Neural progenitor cell (in vitro differentiated cells): Measurements from ENCODE around the gene FMNL2.

Experiments
- CTCF ChIP-seq: fragments of 200-600 bp; sonication (generic); IDR thresholded peaks from 2 replicates; pipeline ENCODE4 v1.5.1; 2017; ENCODE audit warnings: antibody characterized with exemption, mild to moderate bottlenecking
- EZH2 ChIP-seq: fragments of 200-600 bp; sonication (generic); IDR thresholded peaks from 2 replicates; pipeline ENCODE4 v1.6.1; 2017; ENCODE audit warnings: antibody characterized with exemption, mild to moderate bottlenecking, moderate library complexity

DNA sequence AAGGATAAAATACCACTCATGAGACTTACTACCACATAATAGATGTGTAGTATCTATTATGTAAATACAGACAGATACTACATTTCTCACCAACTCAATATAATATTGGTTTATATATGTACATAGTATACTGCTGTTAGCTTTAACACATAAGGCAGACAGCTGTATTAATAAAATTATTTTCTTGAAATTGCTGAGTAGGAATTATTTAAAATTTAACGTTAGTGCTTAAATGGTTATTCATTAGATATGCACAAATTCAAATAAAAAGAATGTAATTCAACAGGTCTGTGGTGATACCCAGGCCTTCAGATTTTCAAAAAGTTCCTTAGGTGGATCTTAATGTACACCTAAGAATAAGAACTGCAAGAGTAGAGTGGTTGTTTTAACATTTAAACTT is 323.2 kb downstream of the FMNL2 start:
- TF ChIP-seq CTCF = no peak
- no peak for TF ChIP-seq EZH2
